ENCODE measurements around the gene FAM163A.

- TF ChIP-seq POLR2AphosphoS5 (IDR thresholded peaks at IDR 0.05) (no peak), CTCF (IDR thresholded peaks at IDR 0.05) (no peak), POLR2A (IDR thresholded peaks at IDR 0.05) (no peak), EP300 (IDR thresholded peaks at IDR 0.05) (no peak)
These were observed 41.9 kb downstream of the FAM163A start for GRCh38 chr1:179785031-179785431.

All from suprapubic skin (tissue), 4 donors.